HG03135 (cell line): ENCODE data around the gene DRC1.

Source experiments
- ATAC-seq: cut with Tn5 transposase; IDR thresholded peaks from one replicate; pipeline ENCODE4 v1.9.1; 2021; ENCODE audit warnings: mild to moderate bottlenecking, moderate library complexity; ENCODE audit not compliant: unreplicated experiment

Gene DRC1

GRCh38 chr2:26396734-26397298, 4.9 kb upstream of the DRC1 start:
- ATAC-seq, result no peak

- no peak for ATAC-seq
Measured at GRCh38 chr2:26399771-26400376, 1.8 kb upstream of the DRC1 start.

- no peak for ATAC-seq
Measured at GRCh38 chr2:26400723-26401122, 997 bp upstream of the DRC1 start.

GRCh38 chr2:26407526-26407925, 5.8 kb downstream of the DRC1 start:
- no peak for ATAC-seq

GRCh38 chr2:26409785-26410184, 8.1 kb downstream of the DRC1 start:
- no peak for ATAC-seq

- ATAC-seq, result no peak
Measured at GRCh38 chr2:26410764-26411243, 9.1 kb downstream of the DRC1 start.

- no peak for ATAC-seq
Measured at GRCh38 chr2:26411419-26411818, 9.7 kb downstream of the DRC1 start.

GRCh38 chr2:26412091-26412673, 10.5 kb downstream of the DRC1 start:
- no peak for ATAC-seq

GRCh38 chr2:26414311-26414710, 12.6 kb downstream of the DRC1 start:
- no peak for ATAC-seq

- no peak for ATAC-seq
Measured at GRCh38 chr2:26421961-26422360, 20.2 kb downstream of the DRC1 start.

GRCh38 chr2:26422947-26423629, 21.4 kb downstream of the DRC1 start:
- ATAC-seq, result no peak

- ATAC-seq, result no peak
Measured at GRCh38 chr2:26423750-26424149, 22.0 kb downstream of the DRC1 start.

- ATAC-seq, result no peak
Measured at GRCh38 chr2:26424221-26424620, 22.5 kb downstream of the DRC1 start.

- ATAC-seq, result no peak
Measured at GRCh38 chr2:26428846-26429245, 27.1 kb downstream of the DRC1 start.

GRCh38 chr2:26429779-26430578, 28.3 kb downstream of the DRC1 start:
- no peak for ATAC-seq

- no peak for ATAC-seq
Measured at GRCh38 chr2:26430826-26431225, 29.1 kb downstream of the DRC1 start.

- no peak for ATAC-seq
Measured at GRCh38 chr2:26432363-26432762, 30.6 kb downstream of the DRC1 start.

GRCh38 chr2:26432859-26433258, 31.1 kb downstream of the DRC1 start:
- ATAC-seq, result no peak

GRCh38 chr2:26435106-26435505, 33.4 kb downstream of the DRC1 start:
- ATAC-seq, result no peak

GRCh38 chr2:26438526-26438925, 36.8 kb downstream of the DRC1 start:
- no peak for ATAC-seq

- no peak for ATAC-seq
Measured at GRCh38 chr2:26438926-26439325, 37.2 kb downstream of the DRC1 start.
